ENCODE data around the gene ALDH16A1. TPM values are rescaled to one million over a fixed set of nuclear protein-coding genes. Genes with fewer than 3 reads are reported as not detected.

ALDH16A1 gene
- total and polyA plus RNA-seq, 2 of the 8 experiments (the other 6 are each of a cell fraction or from before 2014, with no cell fraction given) = 30.5 to 34.3 TPM

DNA sequence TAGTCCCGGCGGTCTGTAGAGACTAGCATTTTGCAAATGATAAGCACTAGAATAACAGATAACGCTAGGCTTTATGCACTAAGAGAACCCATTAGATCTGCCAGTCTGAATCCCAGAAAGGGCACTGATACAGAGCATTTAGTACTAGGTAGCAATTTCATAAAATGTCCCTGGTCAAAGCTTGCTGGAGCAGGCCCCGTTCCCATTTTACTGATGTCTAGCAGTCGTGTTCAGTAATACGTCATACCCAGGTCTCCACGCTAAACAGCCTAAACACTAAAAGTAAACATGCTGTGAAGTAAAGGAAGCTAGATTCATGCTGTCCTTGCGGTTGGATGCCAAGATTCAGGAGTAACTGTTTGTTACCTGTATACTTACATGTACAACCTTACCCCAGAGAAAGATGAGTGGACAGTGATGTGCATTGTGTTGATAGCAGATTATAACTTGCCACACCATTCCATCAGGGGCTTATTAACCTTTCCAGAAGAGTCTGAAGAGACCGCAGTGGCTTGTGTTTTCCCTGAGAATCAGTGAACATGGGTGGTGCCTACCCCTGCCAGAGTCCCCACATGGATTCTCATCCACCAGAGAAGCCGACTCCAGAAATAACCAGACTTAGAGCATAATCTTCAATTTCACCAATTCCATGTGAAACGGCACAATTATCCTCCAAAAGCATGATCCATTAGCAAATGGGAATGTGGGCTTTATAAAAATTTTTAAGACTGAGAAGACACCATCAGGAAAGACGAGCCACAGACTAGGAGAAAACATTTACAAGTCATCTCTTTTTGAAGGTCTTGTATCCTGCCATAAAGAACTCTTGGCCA, 39.8 kb downstream of the ALDH16A1 start:
- WGBS, 2 experiments (ENCODE audit: extremely low coverage in 1 of 2, insufficient coverage in 1 of 2, insufficient read length in 1 of 2, insufficient replicate concordance in 2 of 2, low coverage in 1 of 2, low lambda C conversion rate in 2 of 2, missing lambda C conversion rate in 1 of 2) = 83% methylated on average over 12 of the region's 12 CpGs; no CpG with 5 or more reads in 1 of the 2 experiments
- Histone ChIP-seq H2BK120ac (replicated peaks; ENCODE audit: low read depth, low read length) (no peak overlapping the region), H3K9me3 (ENCODE audit: insufficient read depth in 2 of 2, low read depth in 1 of 2, low read length in 1 of 2) (no peaks in the 10 kb centered on the region), H4K91ac (replicated peaks; ENCODE audit: insufficient read length, low read length) (no peak overlapping the region), H4K20me1 (replicated peaks in 1 of 2; ENCODE audit: control insufficient read depth in 1 of 2, insufficient read depth in 2 of 2, low read length in 2 of 2) (peaks cover 18 to 21% of the 10 kb centered on the region in 2 experiments), H3K79me1 (ENCODE audit: low read depth, low read length) (peaks cover 5% of the 10 kb centered on the region; the same call in 1 of the 2 replicates), H3K9ac (replicated peaks in 1 of 4; ENCODE audit: extremely low read depth in 1 of 4, low read depth in 3 of 4, low read length in 3 of 4) (no peak overlapping the region), H2BK5ac (ENCODE audit: low read depth, low read length) (no peak overlapping the region), H3K4me2 (ENCODE audit: insufficient read depth in 1 of 2, low read depth in 2 of 2, low read length in 2 of 2) (no peak overlapping the region), H3K4me1 (replicated peaks in 1 of 4; ENCODE audit: control insufficient read depth in 3 of 4, insufficient read depth in 4 of 4, low read length in 3 of 4) (peaks cover 0 to 15% (median 8%) of the 10 kb centered on the region in 4 experiments; a peak in 6 of 7 replicates), H2AFZ (ENCODE audit: low read length) (no peak overlapping the region), H3K27ac (ENCODE audit: low read depth, low read length) (peak overlapping the region; percentile 25; the same call in 1 of the 2 replicates), H3K4ac (replicated peaks; ENCODE audit: insufficient read length, low read depth, low read length) (no peak overlapping the region), H4K5ac (ENCODE audit: insufficient read length, low read depth, low read length) (no peak overlapping the region), H3K56ac (replicated peaks; ENCODE audit: insufficient read length, low read depth, low read length) (no peak overlapping the region), H3K23me2 (ENCODE audit: low read depth, low read length) (peaks cover 14% of the 10 kb centered on the region), H3K27me3 (replicated peaks in 1 of 4; ENCODE audit: control insufficient read depth in 3 of 4, extremely low read depth in 1 of 4, insufficient read depth in 3 of 4, low read length in 3 of 4) (no peaks in the 10 kb centered on the region), H3K4me3 (ENCODE audit: extremely low read depth in 1 of 4, insufficient read depth in 2 of 4, low read depth in 3 of 4, low read length in 4 of 4) (no peak overlapping the region), H2BK12ac (ENCODE audit: low read depth, low read length) (no peak overlapping the region), H4K8ac (ENCODE audit: extremely low read depth, insufficient read depth, low read length) (no peak overlapping the region; the same call in 1 of the 2 replicates), H2BK15ac (ENCODE audit: low read length) (no peak overlapping the region), H2BK20ac (ENCODE audit: low read length) (no peak overlapping the region), H3K14ac (ENCODE audit: insufficient read length) (no peak overlapping the region), H2AK5ac (ENCODE audit: low read depth, low read length) (no peak overlapping the region), H3K23ac (ENCODE audit: insufficient read length) (no peak overlapping the region), H3K79me2 (ENCODE audit: control insufficient read depth in 1 of 2, insufficient read depth in 2 of 2, low read length in 2 of 2) (peaks cover 17 to 43% of the 10 kb centered on the region in 2 experiments), H3K18ac (ENCODE audit: extremely low read depth, low read length) (no peak overlapping the region), H3K36me3 (ENCODE audit: control insufficient read depth in 2 of 4, insufficient read depth in 4 of 4, low read length in 3 of 4) (peaks cover 31 to 59% (median 41%) of the 10 kb centered on the region in 4 experiments)
- FAIRE-seq (no peak), DNase-seq (ENCODE audit: low read depth in 1 of 2, low spot score in 2 of 2) (peak in 1 of 2 experiments; percentile 57)
- ChIA-PET CTCF (ENCODE audit: partially characterized antibody) (interaction anchor here (0.6 to 3.8 kb wide), 4 partner anchors 12 to 78 kb away, joined by 3 to 16 read pairs (median 4); no protein-coding TSS in a partner anchor), POLR2A (ENCODE audit: partially characterized antibody) (interaction anchor here (0.6 to 10.8 kb wide), 21 partner anchors 9 to 220 kb away, joined by 3 to 138 read pairs (median 6); partner anchors contain the start of genes ALDH16A1, FLT3LG, NOSIP and PIH1D1)
- TF ChIP-seq RAD21 (IDR thresholded peaks at IDR 0.05 in 1 of 2, conservative IDR thresholded peaks at IDR 0.05 in 1 of 2; ENCODE audit: low read depth in 2 of 2, low read length in 2 of 2) (no peak), TEAD4 (IDR thresholded peaks at IDR 0.05; ENCODE audit: low read depth, low read length) (no peak), SP4 (IDR thresholded peaks at IDR 0.05; ENCODE audit: low read length) (no peak; the same call in 1 of the 2 replicates), SRF (IDR thresholded peaks at IDR 0.05; ENCODE audit: low read depth, low read length) (no peak), BCL11A (IDR thresholded peaks at IDR 0.05; ENCODE audit: low read depth in 2 of 2, low read length in 2 of 2) (no peak), TAF7 (optimal IDR thresholded peaks at IDR 0.05; ENCODE audit: borderline replicate concordance, low read depth, low read length) (peak; percentile 7), KDM5A (IDR thresholded peaks at IDR 0.05; ENCODE audit: low read length) (no peak), CBX5 (IDR thresholded peaks at IDR 0.05; ENCODE audit: low read depth, low read length) (no peak), RFX5 (IDR thresholded peaks at IDR 0.05; ENCODE audit: borderline replicate concordance, low read depth, low read length) (no peak), EZH2 (IDR thresholded peaks at IDR 0.05; ENCODE audit: low read depth, low read length, severe bottlenecking) (no peak), TAF1 (IDR thresholded peaks at IDR 0.05; ENCODE audit: low read depth, low read length) (no peak)

All from H1 (cell line).